ENCODE data around the gene ASXL1.
A peak's percentile ranks its signal among the peaks of the same experiment; 100 is the strongest.

ASXL1 gene

DNA sequence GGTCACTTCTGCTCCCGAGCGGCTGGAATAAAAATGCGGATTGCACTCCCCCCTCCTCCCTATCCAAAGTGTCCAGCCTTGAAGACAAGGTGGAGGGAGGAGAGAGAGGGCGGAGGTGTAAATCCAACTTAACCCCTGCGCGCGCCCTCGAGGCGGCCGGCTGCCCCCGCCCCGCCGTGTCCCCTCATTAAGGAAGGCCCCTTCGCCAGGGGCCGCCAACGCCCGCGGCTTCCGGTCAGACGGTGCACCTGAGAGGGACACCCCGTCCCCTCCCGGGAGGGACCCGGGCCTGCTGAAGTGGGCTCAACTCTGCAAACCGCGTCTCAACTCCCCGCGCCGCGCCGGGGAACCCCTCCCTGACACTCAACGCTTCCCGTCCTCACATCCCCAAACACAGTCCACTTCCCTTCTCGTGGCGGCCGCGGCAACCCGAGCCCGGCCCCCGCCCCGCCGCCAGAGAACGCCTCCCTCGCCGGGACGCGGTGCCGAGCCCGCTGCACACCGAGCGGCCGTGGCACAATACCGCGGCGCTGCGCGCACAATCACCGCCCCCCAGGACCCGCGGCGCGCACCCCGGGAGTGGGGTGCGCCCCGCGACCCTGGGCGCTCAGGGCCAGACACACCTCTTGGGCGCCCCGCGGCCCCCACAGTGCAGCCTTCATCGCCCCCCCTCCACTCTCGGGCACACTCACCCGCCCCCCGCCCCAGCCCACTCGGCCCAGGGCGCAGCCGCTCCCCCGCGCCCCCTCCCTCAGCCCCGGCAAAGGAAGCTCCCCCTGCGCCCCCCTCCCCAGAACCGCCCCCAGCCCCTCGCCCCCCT, 124.5 kb downstream of the ASXL1 start:
- intact Hi-C loops (cut with DNase I; ENCODE audit: low total_unique reads), result loop anchor here (2.0 kb wide), 1 partner anchor 124 kb away; the partner anchor contains the start of gene ASXL1
- Histone ChIP-seq H3K4me1 (peaks cover 0 to 35% (median 18%) of the 10 kb centered on the region in 4 donors), H3K36me3 (no peaks in the 10 kb centered on the region), H3K27ac (peak overlapping the region; percentile 33 to 61), H3K9me3 (no peaks in the 10 kb centered on the region), H3K4me3 (peak overlapping the region; percentile 75 to 82), H3K27me3 (no peaks in the 10 kb centered on the region)
- TF ChIP-seq, protein P1, sequence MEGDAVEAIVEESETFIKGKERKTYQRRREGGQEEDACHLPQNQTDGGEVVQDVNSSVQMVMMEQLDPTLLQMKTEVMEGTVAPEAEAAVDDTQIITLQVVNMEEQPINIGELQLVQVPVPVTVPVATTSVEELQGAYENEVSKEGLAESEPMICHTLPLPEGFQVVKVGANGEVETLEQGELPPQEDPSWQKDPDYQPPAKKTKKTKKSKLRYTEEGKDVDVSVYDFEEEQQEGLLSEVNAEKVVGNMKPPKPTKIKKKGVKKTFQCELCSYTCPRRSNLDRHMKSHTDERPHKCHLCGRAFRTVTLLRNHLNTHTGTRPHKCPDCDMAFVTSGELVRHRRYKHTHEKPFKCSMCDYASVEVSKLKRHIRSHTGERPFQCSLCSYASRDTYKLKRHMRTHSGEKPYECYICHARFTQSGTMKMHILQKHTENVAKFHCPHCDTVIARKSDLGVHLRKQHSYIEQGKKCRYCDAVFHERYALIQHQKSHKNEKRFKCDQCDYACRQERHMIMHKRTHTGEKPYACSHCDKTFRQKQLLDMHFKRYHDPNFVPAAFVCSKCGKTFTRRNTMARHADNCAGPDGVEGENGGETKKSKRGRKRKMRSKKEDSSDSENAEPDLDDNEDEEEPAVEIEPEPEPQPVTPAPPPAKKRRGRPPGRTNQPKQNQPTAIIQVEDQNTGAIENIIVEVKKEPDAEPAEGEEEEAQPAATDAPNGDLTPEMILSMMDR (IDR thresholded peaks at IDR 0.05), result no peak
- peak in 1 of 2 donors; percentile 40 for DNase-seq

DNA sequence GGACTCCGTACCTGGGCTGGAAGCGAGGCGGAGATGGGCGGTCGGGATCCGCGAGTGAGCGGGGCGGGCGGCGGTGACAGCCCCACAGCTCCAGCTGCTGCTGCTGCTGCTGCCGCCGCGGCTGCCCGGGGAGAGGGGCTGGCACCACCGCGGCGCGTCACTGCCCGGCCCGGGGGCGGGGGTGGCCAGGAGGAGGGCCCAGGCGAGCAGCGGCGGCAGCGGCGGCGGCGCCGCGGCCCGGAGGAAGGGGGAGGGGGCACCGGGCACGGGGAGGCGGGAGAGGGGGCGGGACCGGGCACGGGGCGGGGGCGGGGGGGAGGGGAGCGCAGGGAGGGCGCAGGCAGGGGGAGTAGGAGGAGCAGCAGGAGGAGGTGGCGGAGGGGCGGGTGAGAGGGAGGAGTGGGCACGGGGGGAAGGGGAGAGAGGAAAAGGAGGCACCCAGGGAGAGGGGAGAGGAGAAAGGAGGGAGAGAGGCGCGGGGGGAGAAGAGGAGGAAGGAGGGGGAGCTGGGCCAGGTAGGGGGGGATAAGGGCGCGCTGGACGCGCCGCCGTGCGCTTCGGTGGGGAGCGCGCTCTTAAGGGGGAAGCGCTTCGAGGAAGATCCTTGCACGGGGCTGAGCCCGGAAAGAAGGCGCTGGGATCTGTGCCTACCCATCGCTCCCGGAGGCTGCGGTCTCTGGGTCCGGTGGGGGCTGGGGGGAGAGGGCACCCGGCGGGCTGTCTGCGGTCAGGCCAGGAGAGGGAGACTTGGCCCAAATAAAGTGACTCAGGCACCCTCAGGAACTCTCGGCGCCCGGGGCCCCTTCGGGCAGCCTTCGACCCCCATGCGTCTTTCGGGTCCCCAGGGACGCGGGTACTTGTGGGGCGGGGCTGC, 125.5 kb downstream of the ASXL1 start:
- peak in 1 of 2 donors; percentile 38 for DNase-seq
- Histone ChIP-seq H3K36me3 (no peaks in the 10 kb centered on the region), H3K27ac (peak overlapping the region; percentile 38 to 61), H3K27me3 (no peaks in the 10 kb centered on the region), H3K4me3 (peak overlapping the region; percentile 75 to 82), H3K4me1 (peaks cover 0 to 35% (median 18%) of the 10 kb centered on the region in 4 donors), H3K9me3 (no peaks in the 10 kb centered on the region)
- intact Hi-C loops (cut with DNase I; ENCODE audit: low total_unique reads), result loop anchor here (2.0 kb wide), 1 partner anchor 125 kb away; the partner anchor contains the start of gene ASXL1
- TF ChIP-seq, protein P1 (IDR thresholded peaks at IDR 0.05), result no peak

DNA sequence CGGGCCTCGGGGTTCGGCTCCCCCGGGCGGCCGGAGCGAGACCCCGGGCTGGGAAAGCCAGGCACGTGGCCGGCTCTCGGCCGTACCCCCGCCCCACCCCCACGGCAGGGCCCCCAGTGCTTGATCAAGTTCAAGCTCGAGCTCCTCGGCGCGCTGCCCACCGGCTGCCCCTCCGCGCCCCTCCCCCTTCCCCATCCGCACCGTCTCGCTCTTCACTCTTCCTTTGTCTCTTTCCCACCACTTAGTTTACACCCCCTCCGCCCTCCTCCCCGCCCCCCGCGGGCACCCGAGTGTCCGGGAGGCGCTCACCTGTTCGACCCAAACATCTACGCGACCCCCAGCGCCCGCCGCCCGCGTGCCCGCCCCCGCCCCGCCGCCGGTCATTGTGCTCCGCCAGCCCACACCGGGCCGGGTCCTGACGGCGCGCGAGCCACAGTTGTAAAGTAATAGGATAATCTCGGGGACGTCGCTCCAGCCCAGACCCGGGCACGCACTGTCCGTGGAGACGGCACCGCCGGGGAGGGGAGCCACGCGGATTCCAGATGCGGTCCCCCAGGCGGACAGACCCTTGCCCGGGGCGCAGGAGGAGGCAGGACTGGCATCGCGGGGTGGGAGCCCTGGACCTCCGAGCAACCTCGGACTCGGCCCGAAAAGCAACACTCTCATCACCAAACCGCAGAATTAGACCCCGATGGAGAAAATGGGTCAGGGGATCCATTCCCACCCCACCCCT, 126.3 kb downstream of the ASXL1 start:
- TF ChIP-seq, protein P1 (IDR thresholded peaks at IDR 0.05), result no peak
- no peaks in the 10 kb centered on the region for H3K27me3 ChIP-seq
- H3K4me3 ChIP-seq, result peak overlapping the region; percentile 75 to 82
- H3K36me3 ChIP-seq, result no peaks in the 10 kb centered on the region
- peak in 1 of 2 donors; percentile 49 for DNase-seq
- peaks cover 0 to 35% (median 18%) of the 10 kb centered on the region in 4 donors for H3K4me1 ChIP-seq
- H3K27ac ChIP-seq, result peak overlapping the region; percentile 38 to 59
- intact Hi-C loops (cut with DNase I; ENCODE audit: low total_unique reads), result no loop called here
- H3K9me3 ChIP-seq, result no peaks in the 10 kb centered on the region

DNA sequence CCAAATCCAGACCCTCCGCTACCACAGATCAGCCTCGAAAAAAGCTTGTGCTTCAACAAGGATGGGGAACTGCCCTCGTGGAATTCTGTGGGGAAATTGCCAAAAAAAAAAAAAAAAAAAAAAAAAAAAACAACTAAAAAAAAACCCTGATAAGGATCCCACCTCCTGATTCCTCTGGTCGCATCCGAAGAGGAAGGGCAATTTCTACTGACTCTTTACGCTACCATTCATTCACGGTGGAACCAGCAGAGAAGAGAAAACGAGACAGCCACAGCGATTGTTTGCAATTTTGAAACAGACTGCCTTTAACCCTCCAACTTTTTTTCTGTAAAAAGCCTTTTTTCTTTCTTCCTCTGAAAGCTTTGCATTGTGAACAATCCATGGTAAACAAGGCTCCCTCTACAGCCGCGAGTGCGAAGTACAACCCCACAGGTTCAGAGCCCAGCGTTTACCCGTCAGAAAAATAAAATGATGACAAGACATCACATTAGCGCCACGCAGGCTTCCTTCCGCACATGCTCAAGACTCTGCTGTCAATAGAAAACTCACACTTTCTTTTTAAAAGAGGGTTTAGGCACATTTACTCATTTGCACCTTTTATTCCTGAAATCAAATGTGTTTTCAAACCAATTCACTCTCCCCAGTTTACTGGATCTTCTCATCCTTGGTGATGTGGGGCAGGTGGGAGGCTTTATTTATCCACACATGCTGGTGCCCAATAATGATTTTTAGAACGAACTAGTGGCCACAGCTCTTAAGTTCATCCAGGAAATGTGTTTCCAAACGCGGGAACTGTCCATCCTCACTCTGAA, 127.0 kb downstream of the ASXL1 start:
- TF ChIP-seq, protein P1 (IDR thresholded peaks at IDR 0.05), result peak; percentile 74 to 81
- intact Hi-C loops (cut with DNase I; ENCODE audit: low total_unique reads), result no loop called here
- H3K27ac ChIP-seq, result peak overlapping the region in 1 of 2 donors; percentile 38

More for the DNA sequence above, 127.0 kb downstream of the ASXL1 start:
- Histone ChIP-seq H3K9me3 (no peaks in the 10 kb centered on the region), H3K36me3 (no peaks in the 10 kb centered on the region), H3K4me3 (peak overlapping the region; percentile 75 to 82), H3K4me1 (peaks cover 0 to 35% (median 18%) of the 10 kb centered on the region in 4 donors), H3K27me3 (no peaks in the 10 kb centered on the region)
- peak; percentile 82 to 87 for DNase-seq

Data from tibial artery (tissue), 4 donors.